DOHH2 (cell line): ENCODE results near the gene SELPLG.
A peak's percentile ranks its signal among the peaks of the same experiment; 100 is the strongest.

ENCODE experiments used
- H3F3A ChIP-seq: fragments of 200-600 bp; sonication (generic), shearing (Covaris generic); 2 replicates; pipeline ENCODE4 v1.6.0; 2016; ENCODE audit warnings: antibody characterized with exemption, mild to moderate bottlenecking; ENCODE audit not compliant: control insufficient read depth, insufficient read depth
- H3K27ac ChIP-seq: fragments of 200-600 bp; sonication (generic); 2 replicates; pipeline ENCODE4 v1.5.1; 2014; ENCODE audit warnings: low read depth, mild to moderate bottlenecking, low read length, moderate library complexity
- H3K27me3 ChIP-seq: fragments of 200-600 bp; sonication (generic); 2 replicates; pipeline ENCODE4 v1.6.1; 2014; ENCODE audit warnings: mild to moderate bottlenecking, low read length, mixed read lengths; ENCODE audit not compliant: control insufficient read depth
- H3K36me3 ChIP-seq: fragments of 200-600 bp; sonication (generic); 2 replicates; pipeline ENCODE4 v1.6.1; 2014; ENCODE audit warnings: mild to moderate bottlenecking, low read length, moderate library complexity, mixed read lengths; ENCODE audit not compliant: control insufficient read depth
- H3K4me1 ChIP-seq: fragments of 200-600 bp; sonication (generic); 2 replicates; pipeline ENCODE4 v1.6.1; 2014; ENCODE audit warnings: mild to moderate bottlenecking, low read length, mixed read lengths; ENCODE audit not compliant: control insufficient read depth
- H3K4me2 ChIP-seq: fragments of 200-600 bp; sonication (generic); 2 replicates; pipeline ENCODE4 v1.6.0; 2014; ENCODE audit warnings: mild to moderate bottlenecking, low read length, moderate library complexity
- H3K4me3 ChIP-seq: fragments of 200-600 bp; sonication (generic); 2 replicates; pipeline ENCODE4 v1.5.1; 2014; ENCODE audit warnings: mild to moderate bottlenecking, low read length, mixed read lengths
- H3K79me2 ChIP-seq: fragments of 200-600 bp; sonication (generic); 2 replicates; pipeline ENCODE4 v1.6.1; 2014; ENCODE audit warnings: mild to moderate bottlenecking, low read length, mixed read lengths; ENCODE audit not compliant: control insufficient read depth
- H3K9me2 ChIP-seq: fragments of 200-600 bp; sonication (generic); replicated peaks from 2 replicates; pipeline ENCODE4 v1.6.1; 2014; ENCODE audit warnings: mild to moderate bottlenecking, low read length, mixed read lengths; ENCODE audit not compliant: control insufficient read depth
- H3K9me3 ChIP-seq: fragments of 200-600 bp; sonication (generic); 2 replicates; pipeline ENCODE4 v1.6.1; 2014; ENCODE audit warnings: antibody characterized with exemption, low read length, mixed read lengths; ENCODE audit not compliant: control insufficient read depth, insufficient read depth
- H4K20me1 ChIP-seq: fragments of 200-600 bp; sonication (generic); 2 replicates; pipeline ENCODE4 v1.6.0; 2014; ENCODE audit warnings: low read depth, mild to moderate bottlenecking, antibody characterized with exemption, low read length, moderate library complexity; ENCODE audit not compliant: control insufficient read depth, insufficient read depth
- EZH2phosphoT487 ChIP-seq: fragments of 200-600 bp; sonication (generic); IDR thresholded peaks from 2 replicates; pipeline ENCODE4 v1.6.1; 2017; ENCODE audit warnings: borderline replicate concordance, mild to moderate bottlenecking, antibody characterized with exemption, low read length, moderate library complexity, mixed read lengths
- TF ChIP-seq, protein P1 (sequence below): fragments of 200-600 bp; sonication (generic); IDR thresholded peaks from one replicate; pipeline ENCODE4 v1.5.1; 2014; ENCODE audit warnings: antibody characterized with exemption, mild to moderate bottlenecking, low read depth, low read length; ENCODE audit not compliant: poor library complexity, severe bottlenecking

Gene SELPLG

DNA sequence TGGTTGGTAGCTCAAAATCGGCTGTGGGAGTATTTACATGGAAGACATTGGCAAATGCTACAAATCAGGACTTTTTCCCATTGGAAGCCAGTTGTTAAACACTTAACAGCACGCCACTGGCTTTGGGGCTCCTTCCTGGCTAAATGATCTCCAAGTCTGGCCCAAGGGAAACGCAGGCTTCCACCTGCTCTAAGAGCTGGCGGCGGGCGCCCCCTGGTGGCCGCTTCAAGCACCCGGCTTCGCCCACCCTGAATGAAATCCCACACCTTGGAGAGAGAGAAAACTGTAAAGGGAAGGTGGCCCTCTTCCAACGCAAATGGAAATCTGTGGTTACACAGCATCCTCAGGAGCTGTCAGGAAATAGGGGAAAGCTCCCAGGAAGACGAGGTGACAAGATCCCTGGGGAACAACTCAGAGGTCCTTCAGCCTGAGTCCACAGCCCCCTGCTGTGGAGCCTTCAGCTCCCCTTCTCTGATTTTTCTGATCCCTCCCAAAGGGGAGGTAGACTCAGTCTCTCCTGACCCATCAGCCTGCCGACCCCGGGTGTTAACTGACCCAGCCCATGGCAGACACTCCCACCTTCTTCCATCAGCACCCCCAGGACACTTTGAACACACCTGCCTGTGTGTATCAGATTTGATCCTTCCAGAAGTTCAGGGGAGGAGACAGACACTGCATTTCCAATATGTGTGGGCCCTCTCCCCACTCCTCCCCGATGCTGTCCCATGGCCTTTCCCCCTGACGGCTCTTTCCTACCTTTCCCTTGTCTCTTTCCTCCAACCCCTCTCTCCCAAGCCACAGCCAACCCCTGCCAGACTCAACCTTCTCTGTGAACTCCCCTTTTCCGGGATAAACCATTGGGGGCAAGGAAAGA, 15.4 kb downstream of the SELPLG start:
- H3K9me2 ChIP-seq, result no peaks in the 10 kb centered on the region
- peaks cover 27% of the 10 kb centered on the region for H3K4me1 ChIP-seq
- H3F3A ChIP-seq, result no peaks in the 10 kb centered on the region
- TF ChIP-seq, protein P1, sequence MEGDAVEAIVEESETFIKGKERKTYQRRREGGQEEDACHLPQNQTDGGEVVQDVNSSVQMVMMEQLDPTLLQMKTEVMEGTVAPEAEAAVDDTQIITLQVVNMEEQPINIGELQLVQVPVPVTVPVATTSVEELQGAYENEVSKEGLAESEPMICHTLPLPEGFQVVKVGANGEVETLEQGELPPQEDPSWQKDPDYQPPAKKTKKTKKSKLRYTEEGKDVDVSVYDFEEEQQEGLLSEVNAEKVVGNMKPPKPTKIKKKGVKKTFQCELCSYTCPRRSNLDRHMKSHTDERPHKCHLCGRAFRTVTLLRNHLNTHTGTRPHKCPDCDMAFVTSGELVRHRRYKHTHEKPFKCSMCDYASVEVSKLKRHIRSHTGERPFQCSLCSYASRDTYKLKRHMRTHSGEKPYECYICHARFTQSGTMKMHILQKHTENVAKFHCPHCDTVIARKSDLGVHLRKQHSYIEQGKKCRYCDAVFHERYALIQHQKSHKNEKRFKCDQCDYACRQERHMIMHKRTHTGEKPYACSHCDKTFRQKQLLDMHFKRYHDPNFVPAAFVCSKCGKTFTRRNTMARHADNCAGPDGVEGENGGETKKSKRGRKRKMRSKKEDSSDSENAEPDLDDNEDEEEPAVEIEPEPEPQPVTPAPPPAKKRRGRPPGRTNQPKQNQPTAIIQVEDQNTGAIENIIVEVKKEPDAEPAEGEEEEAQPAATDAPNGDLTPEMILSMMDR, result peak; percentile 97
- no peak for TF ChIP-seq EZH2phosphoT487
- H3K9me3 ChIP-seq, result peaks cover 10% of the 10 kb centered on the region; the same call in 1 of the 2 replicates
- H4K20me1 ChIP-seq, result no peaks in the 10 kb centered on the region
- no peak overlapping the region for H3K4me3 ChIP-seq
- peak overlapping the region; percentile 7; the same call in 1 of the 2 replicates for H3K4me2 ChIP-seq
- peaks cover 11% of the 10 kb centered on the region for H3K27me3 ChIP-seq
- no peaks in the 10 kb centered on the region for H3K36me3 ChIP-seq
- H3K79me2 ChIP-seq, result no peaks in the 10 kb centered on the region
- no peak overlapping the region for H3K27ac ChIP-seq

DNA sequence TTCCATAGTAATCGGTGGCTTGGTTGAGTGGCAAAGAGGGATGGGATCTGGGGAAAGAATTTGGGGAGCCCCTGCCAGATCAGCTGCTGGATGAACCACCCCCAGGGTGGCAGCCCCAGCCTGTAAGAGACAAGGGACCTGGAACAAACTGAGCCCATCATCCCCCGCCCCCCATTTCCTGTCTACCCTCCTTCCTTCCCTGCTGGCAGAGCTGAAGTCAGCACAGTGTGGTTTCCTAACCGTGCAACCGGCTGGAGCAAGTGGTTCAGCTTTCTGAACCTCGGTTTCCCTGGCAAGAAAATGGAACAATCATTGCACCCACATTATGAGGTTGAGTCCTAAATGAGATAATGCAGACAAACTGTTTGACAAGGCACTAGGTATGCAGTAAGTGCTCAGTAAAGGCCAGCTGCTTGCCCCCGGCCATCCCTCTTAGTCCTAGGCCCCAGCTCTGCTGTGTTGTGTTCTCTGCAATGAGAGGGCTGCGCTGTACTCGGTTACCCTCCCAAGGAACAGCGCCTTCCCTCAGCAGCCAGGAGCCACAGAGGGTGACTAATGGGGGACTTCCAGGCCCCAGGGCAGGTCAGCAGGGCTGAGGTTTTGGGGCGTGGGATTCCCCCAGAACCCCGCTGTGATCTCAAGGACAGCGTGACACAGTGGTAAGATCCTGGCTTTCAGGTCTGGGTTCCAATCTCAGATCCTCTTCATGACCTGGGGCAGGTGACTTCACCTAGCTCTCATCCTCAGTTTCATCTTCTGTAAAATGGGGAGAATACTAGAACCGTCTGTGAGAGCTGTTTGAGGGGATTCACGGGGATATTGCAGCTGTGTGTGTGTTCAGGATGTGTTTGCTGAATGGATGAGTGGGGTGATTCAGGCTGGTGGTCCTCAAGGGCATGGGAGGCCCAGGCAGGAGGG, 16.5 kb downstream of the SELPLG start:
- Histone ChIP-seq H3K27me3 (peaks cover 15% of the 10 kb centered on the region), H3K4me2 (peak overlapping the region; percentile 25; the same call in 1 of the 2 replicates), H3K36me3 (no peaks in the 10 kb centered on the region), H3K4me1 (peaks cover 31% of the 10 kb centered on the region), H3K27ac (no peak overlapping the region), H3K9me2 (no peaks in the 10 kb centered on the region), H4K20me1 (no peaks in the 10 kb centered on the region), H3K79me2 (no peaks in the 10 kb centered on the region), H3F3A (no peaks in the 10 kb centered on the region), H3K9me3 (peaks cover 10% of the 10 kb centered on the region; the same call in 1 of the 2 replicates), H3K4me3 (no peak overlapping the region)
- TF ChIP-seq, protein P1, result no peak
- TF ChIP-seq EZH2phosphoT487, result no peak

DNA sequence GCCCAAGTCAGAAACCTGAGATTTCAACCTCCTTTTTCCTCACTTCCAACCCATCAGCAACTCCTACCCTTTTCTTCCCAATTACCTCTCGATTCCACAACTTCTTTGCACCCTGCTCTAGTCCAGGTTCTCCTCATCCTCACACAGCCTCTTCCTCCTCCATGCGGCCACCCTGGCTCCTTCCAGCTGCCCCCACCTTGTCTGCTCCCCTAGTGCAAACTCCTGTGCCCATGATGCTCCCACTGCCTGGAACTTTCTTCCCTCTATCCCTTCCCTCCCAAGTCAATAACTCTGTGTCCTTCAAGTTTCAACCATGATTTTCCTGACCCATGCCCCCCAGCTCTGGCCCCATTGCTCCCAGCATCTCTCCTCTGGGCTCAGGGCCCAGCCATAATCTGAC, 17.3 kb downstream of the SELPLG start:
- H4K20me1 ChIP-seq, result no peaks in the 10 kb centered on the region
- no peak overlapping the region for H3K4me3 ChIP-seq
- no peak overlapping the region for H3K4me2 ChIP-seq
- peaks cover 30% of the 10 kb centered on the region for H3K4me1 ChIP-seq
- no peaks in the 10 kb centered on the region for H3K36me3 ChIP-seq
- no peaks in the 10 kb centered on the region for H3K9me2 ChIP-seq
- no peaks in the 10 kb centered on the region for H3F3A ChIP-seq
- H3K79me2 ChIP-seq, result no peaks in the 10 kb centered on the region
- TF ChIP-seq EZH2phosphoT487, result no peak
- TF ChIP-seq, protein P1, result no peak
- peaks cover 24% of the 10 kb centered on the region for H3K27me3 ChIP-seq
- no peak overlapping the region for H3K27ac ChIP-seq
- H3K9me3 ChIP-seq, result peaks cover 10% of the 10 kb centered on the region; the same call in 1 of the 2 replicates
